ENCODE measurements around the gene NAA38. TPM values are rescaled to one million over a fixed set of nuclear protein-coding genes. Genes with fewer than 3 reads are reported as not detected.

The NAA38 gene
- total and polyA plus RNA-seq, 2 experiments from 2014 or later, result 71.5 to 185 TPM

DNA sequence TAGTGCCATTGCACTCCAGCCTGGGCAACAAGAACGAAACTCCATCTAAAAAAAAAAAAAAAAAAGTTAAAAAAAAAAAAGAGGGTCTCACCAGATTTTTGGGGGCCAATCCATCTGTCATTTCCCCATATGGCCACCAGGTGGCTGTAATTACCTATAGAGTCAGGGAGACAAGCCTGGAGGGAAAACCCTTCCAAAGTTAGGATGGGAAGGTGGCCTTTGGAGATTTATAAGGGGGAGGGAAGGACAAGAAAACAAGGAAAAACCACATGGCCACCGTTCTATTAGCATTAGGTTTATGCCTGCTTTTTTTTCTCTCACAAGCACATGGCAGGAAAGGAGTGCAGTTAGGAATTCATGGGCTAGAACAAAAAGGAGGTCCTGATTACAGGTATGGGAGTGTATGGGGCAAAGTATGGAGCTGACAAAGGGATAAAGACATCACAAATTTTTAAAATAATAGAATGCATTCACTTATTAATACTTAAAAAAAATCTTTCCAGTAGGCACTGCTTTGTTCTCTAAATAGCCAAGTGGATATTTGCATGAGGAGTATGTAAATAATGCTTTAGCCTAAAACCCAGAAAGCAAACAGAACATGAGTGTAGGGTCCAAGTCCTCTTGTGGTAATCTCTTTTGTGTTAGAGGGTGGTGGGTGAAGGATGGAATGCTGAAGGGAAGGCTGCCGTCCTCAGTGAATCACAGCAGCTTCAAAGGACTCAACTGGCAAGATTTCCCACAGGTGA is 5.5 kb upstream of the NAA38 start:
- Histone ChIP-seq H3K36me3 (ENCODE audit: low read depth) (0 out of 2 replicates have a peak, but pooled peaks cover 3% of the 10 kb centered on the region), H3K4me2 (ENCODE audit: unreplicated experiment) (no peak overlapping the region), H3K79me2 (ENCODE audit: insufficient read depth) (peaks cover 29% of the 10 kb centered on the region), H3K9me3 (ENCODE audit: low read depth) (no peaks in the 10 kb centered on the region), H3K27me3 (replicated peaks; ENCODE audit: insufficient read depth) (no peaks in the 10 kb centered on the region), H3K4me3 (no peak overlapping the region), H3K27ac (no peak overlapping the region), H3F3A (ENCODE audit: insufficient read depth) (peaks cover 16% of the 10 kb centered on the region), H3K4me1 (ENCODE audit: insufficient read depth) (0 out of 2 replicates have a peak, but pooled peaks cover 9% of the 10 kb centered on the region), H3K9ac (no peak overlapping the region), H3K9me2 (ENCODE audit: insufficient read depth) (no peaks in the 10 kb centered on the region), H4K20me1 (ENCODE audit: insufficient read depth) (no peaks in the 10 kb centered on the region), H2AFZ (no peak overlapping the region)
- no peak for TF ChIP-seq EZH2phosphoT487 (IDR thresholded peaks at IDR 0.05; ENCODE audit: insufficient read depth, low read depth)
- TF ChIP-seq EZH2 (IDR thresholded peaks at IDR 0.05; ENCODE audit: insufficient read depth, poor library complexity, severe bottlenecking), result no peak
- in situ Hi-C loops (cut with MboI), result no loop called here
- WGBS, 2 experiments (ENCODE audit: low coverage in 1 of 2, low lambda C conversion rate in 2 of 2, missing lambda C conversion rate in 2 of 2), result 33 to 36% methylated on average over 3 of the region's 3 CpGs
- DNase-seq, result peak; percentile 64

DNA sequence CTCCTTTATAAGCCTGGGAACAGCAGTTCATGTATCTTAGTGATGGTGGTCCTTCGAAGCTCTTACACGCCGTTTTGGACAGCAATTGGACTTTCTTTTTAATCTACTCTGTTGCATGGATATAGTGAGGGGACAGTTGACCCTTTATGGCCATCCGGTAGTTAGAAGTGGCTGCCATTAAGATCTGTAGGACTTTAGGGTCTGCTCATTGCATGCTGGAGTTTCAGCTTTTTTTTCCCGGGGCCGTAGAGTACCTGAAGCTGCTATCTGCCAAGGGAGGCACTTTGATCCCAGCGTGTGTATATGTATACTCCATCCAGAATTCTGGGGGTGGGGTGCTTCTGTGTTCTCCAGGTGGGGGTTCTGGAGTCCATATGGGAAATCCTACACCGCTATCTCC is 1.7 kb upstream of the NAA38 start:
- peak overlapping the region; percentile 86 for H3K9ac ChIP-seq
- H3K79me2 ChIP-seq (ENCODE audit: insufficient read depth), result peaks cover 32% of the 10 kb centered on the region
- DNase-seq, result no peak
- H3F3A ChIP-seq (ENCODE audit: insufficient read depth), result peaks cover 30% of the 10 kb centered on the region; the same call in 1 of the 2 replicates
- H3K4me2 ChIP-seq (ENCODE audit: unreplicated experiment), result peak overlapping the region; percentile 93
- in situ Hi-C loops (cut with MboI), result loop anchor here (10.0 kb wide), 1 partner anchor 114 kb away; no protein-coding TSS in a partner anchor
- no peak for TF ChIP-seq EZH2phosphoT487 (IDR thresholded peaks at IDR 0.05; ENCODE audit: insufficient read depth, low read depth)
- TF ChIP-seq EZH2 (IDR thresholded peaks at IDR 0.05; ENCODE audit: insufficient read depth, poor library complexity, severe bottlenecking), result no peak
- H3K9me2 ChIP-seq (ENCODE audit: insufficient read depth), result no peaks in the 10 kb centered on the region
- H2AFZ ChIP-seq, result peak overlapping the region; percentile 84; the same call in 1 of the 2 replicates
- H3K4me1 ChIP-seq (ENCODE audit: insufficient read depth), result 0 out of 2 replicates have a peak, but pooled peaks cover 17% of the 10 kb centered on the region
- H3K4me3 ChIP-seq, result peak overlapping the region; percentile 80
- H3K9me3 ChIP-seq (ENCODE audit: low read depth), result no peaks in the 10 kb centered on the region
- 71 to 73% methylated on average over 8 of the region's 8 CpGs for WGBS, 2 experiments (ENCODE audit: low coverage in 1 of 2, low lambda C conversion rate in 2 of 2, missing lambda C conversion rate in 2 of 2)
- no peaks in the 10 kb centered on the region for H3K27me3 ChIP-seq (replicated peaks; ENCODE audit: insufficient read depth)
- 0 out of 2 replicates have a peak, but pooled peaks cover 3% of the 10 kb centered on the region for H3K36me3 ChIP-seq (ENCODE audit: low read depth)
- no peaks in the 10 kb centered on the region for H4K20me1 ChIP-seq (ENCODE audit: insufficient read depth)
- 0 out of 2 replicates have a peak overlapping the region, but pooled peaks have one; percentile 88 for H3K27ac ChIP-seq

DNA sequence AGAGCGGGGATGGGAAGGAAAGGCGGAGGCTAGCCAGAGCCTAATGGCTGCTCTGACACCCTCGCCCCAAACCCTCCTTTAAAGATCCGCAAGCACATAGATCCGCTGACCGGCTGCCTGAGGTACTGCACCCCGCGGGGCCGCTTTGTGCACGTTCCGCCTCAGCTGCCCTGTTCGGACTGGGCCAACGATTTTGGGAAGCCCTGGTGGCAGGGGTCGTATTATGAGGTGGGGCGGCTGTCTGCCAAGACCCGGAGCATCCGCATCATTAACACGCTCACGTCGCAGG is 1.1 kb upstream of the NAA38 start:
- Histone ChIP-seq H3K27me3 (replicated peaks; ENCODE audit: insufficient read depth) (no peaks in the 10 kb centered on the region), H3K36me3 (ENCODE audit: low read depth) (no peaks in the 10 kb centered on the region), H3K4me1 (ENCODE audit: insufficient read depth) (0 out of 2 replicates have a peak, but pooled peaks cover 17% of the 10 kb centered on the region), H3K9ac (peak overlapping the region; percentile 86), H3K4me2 (ENCODE audit: unreplicated experiment) (peak overlapping the region; percentile 93), H3K27ac (peak overlapping the region; percentile 88), H3K9me2 (ENCODE audit: insufficient read depth) (no peaks in the 10 kb centered on the region), H2AFZ (peak overlapping the region; percentile 84), H3F3A (ENCODE audit: insufficient read depth) (peaks cover 28% of the 10 kb centered on the region; the same call in 1 of the 2 replicates), H4K20me1 (ENCODE audit: insufficient read depth) (no peaks in the 10 kb centered on the region), H3K4me3 (peak overlapping the region; percentile 80), H3K79me2 (ENCODE audit: insufficient read depth) (peaks cover 32% of the 10 kb centered on the region), H3K9me3 (ENCODE audit: low read depth) (no peaks in the 10 kb centered on the region)
- peak; percentile 92 for DNase-seq
- TF ChIP-seq EZH2phosphoT487 (IDR thresholded peaks at IDR 0.05; ENCODE audit: insufficient read depth, low read depth) (no peak), EZH2 (IDR thresholded peaks at IDR 0.05; ENCODE audit: insufficient read depth, poor library complexity, severe bottlenecking) (no peak)
- in situ Hi-C loops (cut with MboI), result loop anchor here (10.0 kb wide), 1 partner anchor 114 kb away; no protein-coding TSS in a partner anchor
- WGBS, 2 experiments (ENCODE audit: low coverage in 1 of 2, low lambda C conversion rate in 2 of 2, missing lambda C conversion rate in 2 of 2), result 3 to 4% methylated on average over 17 to 20 of the region's 20 CpGs

DNA sequence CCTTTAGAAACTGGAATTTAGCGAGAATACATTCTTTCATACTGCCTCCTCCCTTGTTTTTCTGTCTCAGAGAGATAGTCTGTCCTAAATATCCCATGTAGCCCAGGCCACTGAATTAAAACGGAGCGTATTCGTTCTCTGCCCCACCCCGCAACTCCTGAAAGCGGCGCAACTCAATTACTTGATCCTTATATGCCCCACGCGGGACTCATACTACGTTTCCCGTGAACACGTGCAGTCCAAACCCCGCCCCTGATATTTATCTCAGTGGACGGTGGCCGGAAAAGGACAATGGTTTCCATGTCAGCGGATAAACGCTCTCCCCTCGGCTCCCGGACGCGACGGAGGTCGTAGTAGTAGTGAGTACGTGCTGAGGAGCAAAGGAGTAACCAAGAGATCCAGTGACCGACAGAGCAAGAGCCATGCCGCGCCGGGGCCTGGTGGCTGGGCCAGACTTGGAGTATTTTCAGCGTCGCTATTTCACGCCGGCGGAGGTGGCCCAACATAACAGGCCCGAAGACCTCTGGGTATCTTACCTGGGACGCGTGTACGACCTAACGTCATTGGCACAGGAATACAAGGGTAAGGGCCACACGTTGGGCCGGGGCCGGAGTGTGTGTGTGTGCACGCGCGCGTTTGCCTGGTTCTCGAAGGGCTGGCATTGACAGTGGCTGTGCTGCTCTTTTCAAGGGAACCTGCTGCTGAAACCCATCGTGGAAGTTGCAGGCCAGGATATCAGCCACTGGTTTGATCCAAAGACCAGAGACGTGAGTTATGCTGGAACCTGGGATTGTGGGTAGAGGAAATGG is 558 bp upstream of the NAA38 start, which contains the start of gene CYB5D1:
TSS of gene CYB5D1 (plus strand) at position 291 of the 809 bp plus-strand sequence. CDS start at position 423, 132 bp downstream.
- peak within 1 kb of the TSS; percentile 80 for H3K4me3 ChIP-seq
- no peaks in the 10 kb centered on the region for H3K36me3 ChIP-seq (ENCODE audit: low read depth)
- no peaks in the 10 kb centered on the region for H3K27me3 ChIP-seq (replicated peaks; ENCODE audit: insufficient read depth)
- peak; percentile 98 for DNase-seq
- H3F3A ChIP-seq (ENCODE audit: insufficient read depth), result peaks cover 26% of the 10 kb centered on the region; the same call in 1 of the 2 replicates
- H3K9me3 ChIP-seq (ENCODE audit: low read depth), result no peaks in the 10 kb centered on the region
- H3K4me1 ChIP-seq (ENCODE audit: insufficient read depth), result 0 out of 2 replicates have a peak, but pooled peaks cover 17% of the 10 kb centered on the region
- no peak for TF ChIP-seq EZH2phosphoT487 (IDR thresholded peaks at IDR 0.05; ENCODE audit: insufficient read depth, low read depth)
- no peak for TF ChIP-seq EZH2 (IDR thresholded peaks at IDR 0.05; ENCODE audit: insufficient read depth, poor library complexity, severe bottlenecking)
- H3K9me2 ChIP-seq (ENCODE audit: insufficient read depth), result no peaks in the 10 kb centered on the region
- 1% methylated on average over 48 of the region's 48 CpGs for WGBS, 2 experiments (ENCODE audit: low coverage in 1 of 2, low lambda C conversion rate in 2 of 2, missing lambda C conversion rate in 2 of 2)
- peak within 1 kb of the TSS; percentile 93 for H3K4me2 ChIP-seq (ENCODE audit: unreplicated experiment)
- in situ Hi-C loops (cut with MboI), result loop anchor here (10.0 kb wide), 1 partner anchor 113 kb away; no protein-coding TSS in a partner anchor
- H3K9ac ChIP-seq, result peak within 1 kb of the TSS; percentile 86
- no peaks in the 10 kb centered on the region for H4K20me1 ChIP-seq (ENCODE audit: insufficient read depth)
- H2AFZ ChIP-seq, result peak within 1 kb of the TSS; percentile 84
- H3K79me2 ChIP-seq (ENCODE audit: insufficient read depth), result peaks cover 34% of the 10 kb centered on the region
- peak within 1 kb of the TSS; percentile 88 for H3K27ac ChIP-seq
